CD4-positive, alpha-beta T cell (primary cell): ENCODE results near the gene TNIK. TPM values are rescaled to one million over a fixed set of nuclear protein-coding genes. Genes with fewer than 3 reads are reported as not detected.

Experiments used
- ATAC-seq: fragments of 200-7000 bp; cut with Tn5 transposase; one replicate; pipeline ENCODE4 v1.10.0; 2022; ENCODE audit warnings: mild to moderate bottlenecking; ENCODE audit not compliant: poor library complexity
- CTCF ChIA-PET: fragments of 350-600 bp; sonication (Branson Sonifier 250); formaldehyde crosslinking; loops from one replicate; lab custom pipeline; 2021; ENCODE audit warnings: antibody characterized with exemption, inconsistent platforms; lab: Charles Lee
- POLR2A ChIA-PET: fragments of 350-600 bp; sonication (Branson Sonifier 250); formaldehyde crosslinking; loops from one replicate; lab custom pipeline; 2021; ENCODE audit warnings: antibody characterized with exemption, inconsistent platforms; lab: Charles Lee
- DNase-seq, 14 experiments: peaks; one replicate each; pipeline ENCODE4 v3.0.0-alpha.2; 2013 to 2020; ENCODE audit warnings: mixed read lengths in 2 of 14
- H3K27ac ChIP-seq, 2 donors: one replicate each; pipeline versions ENCODE4 v1.5.1 to v1.7.0; 2013; ENCODE audit warnings: low read length in 2 of 2, low read depth in 1 of 2, mild to moderate bottlenecking in 1 of 2
- H3K27me3 ChIP-seq, 2 experiments: 1 replicate in 1 of 2; 2 replicates in 1 of 2; pipeline versions ENCODE4 v1.6.1 to v1.7.0; 2013; ENCODE audit warnings: low read length in 2 of 2, control low read depth in 1 of 2, mild to moderate bottlenecking in 1 of 2, moderate library complexity in 1 of 2; ENCODE audit not compliant: insufficient read depth in 2 of 2, control insufficient read depth in 1 of 2
- H3K36me3 ChIP-seq: one replicate; pipeline ENCODE4 v1.6.1; 2013; ENCODE audit warnings: low read length, control low read depth; ENCODE audit not compliant: insufficient read depth
- H3K4me1 ChIP-seq: one replicate; pipeline ENCODE4 v1.6.1; 2013; ENCODE audit warnings: low read length, control low read depth; ENCODE audit not compliant: insufficient read depth
- H3K4me3 ChIP-seq: one replicate; pipeline ENCODE4 v1.5.1; 2013; ENCODE audit warnings: mild to moderate bottlenecking, low read length, moderate library complexity
- H3K9me3 ChIP-seq, 2 experiments: 1 replicate in 1 of 2; 2 replicates in 1 of 2; pipeline versions ENCODE4 v1.6.1 to v1.7.0; 2013; ENCODE audit warnings: low read length in 2 of 2, mild to moderate bottlenecking in 2 of 2, control low read depth in 1 of 2, moderate library complexity in 1 of 2; ENCODE audit not compliant: control insufficient read depth in 1 of 2, insufficient read depth in 1 of 2
- H3K27ac Mint-ChIP-seq: one replicate; pipeline ENCODE4 v1.8.0; 2020; ENCODE audit warnings: mixed read lengths
- H3K27me3 Mint-ChIP-seq: one replicate; pipeline ENCODE4 v1.8.0; 2021; ENCODE audit warnings: mixed read lengths
- H3K36me3 Mint-ChIP-seq: one replicate; pipeline ENCODE4 v1.8.0; 2021; ENCODE audit warnings: low read depth, mixed read lengths
- H3K4me1 Mint-ChIP-seq: one replicate; pipeline ENCODE4 v1.8.0; 2021; ENCODE audit warnings: low read depth, mixed read lengths
- H3K4me3 Mint-ChIP-seq: one replicate; pipeline ENCODE4 v1.8.0; 2020; ENCODE audit warnings: mild to moderate bottlenecking, mixed read lengths
- H3K9me3 Mint-ChIP-seq: one replicate; pipeline ENCODE4 v1.8.0; 2020; ENCODE audit warnings: mixed read lengths
- CTCF ChIP-seq: fragments of 200-600 bp; IDR thresholded peaks from one replicate; pipeline ENCODE4 v1.8.0; 2022; ENCODE audit warnings: antibody characterized with exemption, mild to moderate bottlenecking
- intact Hi-C, 2 experiments: fragments of 100-400 bp; cut with DNase I in 1 of 2; cut with micrococcal nuclease in 1 of 2; formaldehyde crosslinking; loops; one replicate each; pipeline versions ENCODE4 v1.15.1 to v1.9.0; 2023 to 2025; cut with DNase I, micrococcal nuclease
- total RNA-seq, 174 experiments: library from RNA in 2 of 174; stranded (reverse) in 2 of 174; gene quantifications; one replicate each; pipeline ENCODE4 v1.2.3 and lab custom pipeline; 2021 to 2026

The TNIK gene
- total RNA-seq, 2 experiments from 2014 or later: 71.0 to 78.3 TPM

GRCh38 chr3:171204942-171205341 is 255.3 kb downstream of the TNIK start:
- H3K27me3 ChIP-seq: no peaks in the 10 kb centered on the region
- ATAC-seq: no peak
- POLR2A ChIA-PET: interaction anchor here (0.6 kb wide), 1 partner anchor 123 kb away, joined by 3 read pairs; no protein-coding TSS in a partner anchor
- H3K4me3 Mint-ChIP-seq: no peak overlapping the region
- no peak for TF ChIP-seq CTCF
- peaks cover 22% of the 10 kb centered on the region for H3K36me3 ChIP-seq
- H3K27me3 Mint-ChIP-seq: no peaks in the 10 kb centered on the region
- H3K27ac ChIP-seq: no peak overlapping the region
- no peaks in the 10 kb centered on the region for H3K9me3 ChIP-seq
- DNase-seq: no peak
- intact Hi-C loops: no loop called here
- no peak overlapping the region for H3K4me3 ChIP-seq
- no peaks in the 10 kb centered on the region for H3K9me3 Mint-ChIP-seq
- CTCF ChIA-PET: interaction anchor here (1.2 kb wide), 1 partner anchor 16 kb away, joined by 3 read pairs; no protein-coding TSS in a partner anchor
- peaks cover 13% of the 10 kb centered on the region for H3K4me1 Mint-ChIP-seq
- no peaks in the 10 kb centered on the region for H3K4me1 ChIP-seq
- H3K27ac Mint-ChIP-seq: no peak overlapping the region
- H3K36me3 Mint-ChIP-seq: peaks cover 85% of the 10 kb centered on the region

GRCh38 chr3:171201825-171202224 is 258.4 kb downstream of the TNIK start:
- Mint-ChIP-seq H3K9me3 (peaks cover 2% of the 10 kb centered on the region), H3K36me3 (peaks cover 72% of the 10 kb centered on the region), H3K27ac (no peak overlapping the region), H3K4me3 (no peak overlapping the region), H3K4me1 (peaks cover 30% of the 10 kb centered on the region), H3K27me3 (no peaks in the 10 kb centered on the region)
- no peak for TF ChIP-seq CTCF
- intact Hi-C loops: no loop called here
- H3K9me3 ChIP-seq: no peaks in the 10 kb centered on the region
- H3K27me3 ChIP-seq: no peaks in the 10 kb centered on the region
- no peaks in the 10 kb centered on the region for H3K4me1 ChIP-seq
- no peak for ATAC-seq
- ChIA-PET POLR2A (no interaction called here), CTCF (interaction anchor here (1.5 kb wide), 1 partner anchor 15 kb away, joined by 3 read pairs; no protein-coding TSS in a partner anchor)
- no peak overlapping the region for H3K27ac ChIP-seq
- no peak overlapping the region for H3K4me3 ChIP-seq
- peaks cover 15% of the 10 kb centered on the region for H3K36me3 ChIP-seq
- DNase-seq: no peak

- no peak overlapping the region for H3K27ac Mint-ChIP-seq
- peaks cover 30% of the 10 kb centered on the region for H3K4me1 Mint-ChIP-seq
- H3K9me3 ChIP-seq: no peaks in the 10 kb centered on the region
- intact Hi-C loops: no loop called here
- H3K4me3 Mint-ChIP-seq: no peak overlapping the region
- ChIA-PET CTCF (no interaction called here), POLR2A (no interaction called here)
- H3K27me3 Mint-ChIP-seq: no peaks in the 10 kb centered on the region
- ATAC-seq (no peak), DNase-seq (no peak)
- no peak overlapping the region for H3K27ac ChIP-seq
- H3K27me3 ChIP-seq: no peaks in the 10 kb centered on the region
- H3K36me3 Mint-ChIP-seq: peaks cover 61% of the 10 kb centered on the region
- peaks cover 2% of the 10 kb centered on the region for H3K9me3 Mint-ChIP-seq
- H3K4me1 ChIP-seq: no peaks in the 10 kb centered on the region
- H3K4me3 ChIP-seq: no peak overlapping the region
- TF ChIP-seq CTCF: no peak
- peaks cover 13% of the 10 kb centered on the region for H3K36me3 ChIP-seq
Observed at GRCh38 chr3:171200750-171201088, 259.5 kb downstream of the TNIK start.
